Mesodermal cell (in vitro differentiated cells): Measurements from ENCODE around the gene DRD3.

Source experiments
- H3K27ac ChIP-seq: 2 replicates; pipeline ENCODE4 v1.7.0; 2013; ENCODE audit warnings: mild to moderate bottlenecking, low read depth, low read length, moderate library complexity; ENCODE audit not compliant: severe bottlenecking
- H3K36me3 ChIP-seq: 2 replicates; pipeline ENCODE4 v1.7.1; 2013; ENCODE audit warnings: mild to moderate bottlenecking, low read length, moderate library complexity; ENCODE audit not compliant: control insufficient read depth, insufficient read depth
- H3K4me1 ChIP-seq: one replicate; pipeline ENCODE4 v1.7.1; 2013; ENCODE audit warnings: mild to moderate bottlenecking, low read length; ENCODE audit not compliant: insufficient read depth, control insufficient read depth, poor library complexity, severe bottlenecking
- H3K4me3 ChIP-seq: 2 replicates; pipeline ENCODE4 v1.7.0; 2013; ENCODE audit warnings: low read length, control low read depth, mild to moderate bottlenecking; ENCODE audit not compliant: insufficient read depth, poor library complexity, severe bottlenecking; ENCODE audit errors: extremely low read depth
- H3K9me3 ChIP-seq: 2 replicates; pipeline ENCODE4 v1.7.1; 2013; ENCODE audit warnings: mild to moderate bottlenecking, low read length, moderate library complexity; ENCODE audit not compliant: control insufficient read depth
- WGBS, 2 experiments: methylation state at CpG; one replicate each; pipeline ENCODE4 v1.1.5; 2013; ENCODE audit warnings: missing lambda C conversion rate in 2 of 2; ENCODE audit not compliant: insufficient coverage in 2 of 2; 5-methylcytosine and 5-hydroxymethylcytosine counted together

The DRD3 gene

DNA sequence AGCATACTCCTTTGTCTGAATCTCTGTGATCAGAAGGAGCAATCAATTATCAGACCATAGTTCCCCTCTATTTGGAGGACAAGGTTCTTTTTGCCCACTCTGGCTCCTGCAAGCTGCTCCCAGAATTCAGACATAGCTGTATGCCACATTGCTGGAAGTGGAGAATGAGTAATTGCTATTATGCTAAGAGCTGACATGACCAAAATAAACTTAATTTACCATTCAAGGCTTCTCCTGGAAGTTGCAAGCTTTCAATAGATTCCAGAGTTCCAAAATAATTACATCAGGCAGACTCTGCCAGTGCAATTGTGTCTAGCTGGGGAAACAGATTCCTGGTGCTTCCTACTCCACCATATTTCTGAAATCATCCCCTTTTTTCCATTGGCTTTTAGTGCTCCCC lies 7.6 kb upstream of the DRD3 start:
- Histone ChIP-seq H3K27ac (no peak overlapping the region), H3K4me3 (no peak overlapping the region), H3K4me1 (no peaks in the 10 kb centered on the region), H3K36me3 (no peaks in the 10 kb centered on the region), H3K9me3 (peaks cover 3% of the 10 kb centered on the region)

GRCh38 chr3:114179575-114179974 lies 723 bp upstream of the DRD3 start:
- WGBS, 2 experiments, result no CpG with 5 or more reads among the region's 2 CpGs
- Histone ChIP-seq H3K36me3 (no peaks in the 10 kb centered on the region), H3K27ac (no peak overlapping the region), H3K4me3 (no peak overlapping the region), H3K4me1 (no peaks in the 10 kb centered on the region), H3K9me3 (no peaks in the 10 kb centered on the region)

DNA sequence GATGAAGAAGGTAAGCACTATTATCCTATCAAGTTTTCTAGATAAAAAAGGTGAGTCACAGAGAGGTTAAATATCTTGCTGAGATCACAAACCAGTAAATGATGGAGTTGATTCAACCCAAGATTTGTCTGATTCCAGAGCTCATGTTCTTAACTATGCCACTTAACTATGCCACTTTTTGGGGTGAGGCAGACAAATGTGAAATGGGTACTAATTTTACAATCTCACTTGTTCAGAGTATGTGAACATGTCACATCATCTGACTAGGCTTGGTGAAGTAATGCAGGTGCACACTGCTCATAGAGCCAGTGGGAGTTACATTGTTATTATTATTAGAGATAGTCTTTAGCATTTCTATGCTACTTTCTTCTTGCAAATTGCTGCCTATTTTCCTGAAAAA lies 2.0 kb downstream of the DRD3 start:
- H3K36me3 ChIP-seq, result no peaks in the 10 kb centered on the region
- H3K27ac ChIP-seq, result no peak overlapping the region
- H3K9me3 ChIP-seq, result no peaks in the 10 kb centered on the region
- H3K4me3 ChIP-seq, result no peak overlapping the region
- no peaks in the 10 kb centered on the region for H3K4me1 ChIP-seq

DNA sequence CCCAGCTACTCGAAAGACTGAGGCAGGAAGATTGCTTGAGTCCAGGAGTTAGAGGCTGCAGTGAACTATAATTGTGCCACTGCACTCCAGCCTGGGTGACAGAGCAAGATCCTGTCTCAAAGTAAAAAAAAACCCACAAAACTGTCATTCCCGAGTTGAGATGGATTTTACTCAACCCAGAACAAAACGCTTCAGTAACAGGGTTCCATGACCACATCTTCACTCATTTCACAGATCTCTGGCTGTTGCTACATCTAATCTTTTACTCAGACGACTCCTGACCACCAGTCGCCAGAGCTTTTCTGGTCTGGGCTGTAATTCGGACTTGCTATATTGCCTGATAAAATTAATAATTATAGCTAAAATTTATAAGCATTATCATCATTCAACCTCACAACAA lies 2.4 kb downstream of the DRD3 start:
- Histone ChIP-seq H3K36me3 (no peaks in the 10 kb centered on the region), H3K4me3 (no peak overlapping the region), H3K4me1 (no peaks in the 10 kb centered on the region), H3K27ac (no peak overlapping the region), H3K9me3 (no peaks in the 10 kb centered on the region)
- 79 to 91% methylated on average over 3 to 4 of the region's 6 CpGs for WGBS, 2 experiments

- H3K27ac ChIP-seq, result no peak overlapping the region
- WGBS, 2 experiments, result 83% methylated on average over 1 of the region's 3 CpGs; no CpG with 5 or more reads in 1 of the 2 experiments
- no peaks in the 10 kb centered on the region for H3K36me3 ChIP-seq
- no peaks in the 10 kb centered on the region for H3K9me3 ChIP-seq
- no peaks in the 10 kb centered on the region for H3K4me1 ChIP-seq
- H3K4me3 ChIP-seq, result no peak overlapping the region
Measured at GRCh38 chr3:114175204-114175987, 3.5 kb downstream of the DRD3 start.

DNA sequence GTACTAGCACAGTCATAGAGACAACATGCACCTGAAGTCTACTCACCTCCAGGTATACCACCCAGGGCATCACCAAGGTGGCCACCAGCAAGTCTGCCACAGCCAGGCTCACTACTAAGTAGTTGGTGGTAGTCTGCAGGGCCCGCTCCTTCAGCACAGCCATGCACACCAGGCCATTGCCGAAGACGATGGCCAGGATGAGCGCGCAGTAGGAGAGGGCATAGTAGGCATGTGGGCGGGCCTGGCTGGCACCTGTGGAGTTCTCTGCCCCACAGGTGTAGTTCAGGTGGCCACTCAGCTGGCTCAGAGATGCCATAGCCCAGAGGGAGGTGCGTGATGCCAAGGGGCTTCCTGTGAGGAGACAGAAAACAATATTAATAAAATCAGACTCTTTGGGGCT lies 7.2 kb downstream of the DRD3 start:
- Histone ChIP-seq H3K4me1 (no peaks in the 10 kb centered on the region), H3K4me3 (no peak overlapping the region), H3K27ac (no peak overlapping the region), H3K36me3 (no peaks in the 10 kb centered on the region), H3K9me3 (no peaks in the 10 kb centered on the region)
- WGBS, 2 experiments, result 93 to 96% methylated on average over 5 to 6 of the region's 7 CpGs

DNA sequence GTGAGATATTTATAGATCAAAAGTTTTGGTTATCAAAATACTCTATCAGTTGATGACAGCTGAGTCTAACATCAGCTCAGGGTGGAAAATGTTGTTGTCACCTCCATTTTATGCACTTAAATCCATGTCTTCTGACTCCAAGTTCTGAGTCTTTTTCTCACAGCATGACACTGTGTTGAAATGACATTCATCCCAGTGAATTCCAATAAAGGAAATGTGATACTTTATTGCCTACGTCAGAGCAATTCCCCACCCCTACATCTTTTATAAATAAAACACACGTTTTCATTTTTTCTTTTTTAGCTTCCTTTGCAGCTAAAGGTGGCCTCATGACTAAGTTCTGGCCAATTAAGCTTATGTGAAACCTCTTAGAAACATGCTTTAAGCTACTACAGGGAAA lies 10.7 kb downstream of the DRD3 start:
- Histone ChIP-seq H3K27ac (no peak overlapping the region), H3K4me1 (no peaks in the 10 kb centered on the region), H3K36me3 (no peaks in the 10 kb centered on the region), H3K9me3 (no peaks in the 10 kb centered on the region), H3K4me3 (no peak overlapping the region)
- 71 to 86% methylated on average over 1 to 2 of the region's 2 CpGs for WGBS, 2 experiments

GRCh38 chr3:114157321-114157720 lies 21.5 kb downstream of the DRD3 start:
- H3K9me3 ChIP-seq, result no peaks in the 10 kb centered on the region
- H3K27ac ChIP-seq, result no peak overlapping the region
- WGBS, 2 experiments, result 95 to 100% methylated on average over 1 of the region's 1 CpG
- no peaks in the 10 kb centered on the region for H3K36me3 ChIP-seq
- no peak overlapping the region for H3K4me3 ChIP-seq
- no peaks in the 10 kb centered on the region for H3K4me1 ChIP-seq

DNA sequence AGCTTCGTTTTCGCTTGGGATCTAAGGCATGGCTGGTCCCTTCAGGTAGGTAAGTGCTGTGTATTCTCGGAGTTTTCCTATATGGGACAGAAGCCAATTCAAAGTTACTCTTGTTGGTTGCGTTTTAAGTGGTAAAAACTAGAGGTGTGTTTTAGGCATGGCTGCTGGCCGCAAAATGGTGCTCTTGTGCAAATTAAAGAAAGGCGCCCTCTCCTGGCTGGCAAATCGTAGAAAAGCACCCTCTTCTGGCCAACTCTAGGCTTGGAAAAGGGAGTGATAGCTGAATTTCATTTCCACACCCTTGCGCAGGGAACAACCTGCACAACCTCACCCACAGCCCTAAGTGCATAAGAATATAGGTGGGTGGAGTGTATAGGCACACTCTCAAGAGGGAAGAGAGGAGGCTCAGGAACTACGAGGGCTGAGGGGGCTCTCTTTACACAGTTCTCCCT lies 23.5 kb downstream of the DRD3 start:
- no peak overlapping the region for H3K27ac ChIP-seq
- no peak overlapping the region for H3K4me3 ChIP-seq
- H3K4me1 ChIP-seq, result no peaks in the 10 kb centered on the region
- 61 to 84% methylated on average over 4 to 5 of the region's 9 CpGs for WGBS, 2 experiments
- no peaks in the 10 kb centered on the region for H3K36me3 ChIP-seq
- H3K9me3 ChIP-seq, result no peaks in the 10 kb centered on the region

- Histone ChIP-seq H3K4me1 (no peaks in the 10 kb centered on the region), H3K36me3 (no peaks in the 10 kb centered on the region), H3K4me3 (no peak overlapping the region), H3K27ac (no peak overlapping the region), H3K9me3 (no peaks in the 10 kb centered on the region)
- 46 to 58% methylated on average over 3 to 4 of the region's 6 CpGs for WGBS, 2 experiments
Measured at GRCh38 chr3:114154321-114154821, 24.5 kb downstream of the DRD3 start.

- Histone ChIP-seq H3K36me3 (no peaks in the 10 kb centered on the region), H3K4me1 (no peaks in the 10 kb centered on the region), H3K27ac (no peak overlapping the region), H3K4me3 (peak overlapping the region; percentile 39), H3K9me3 (no peaks in the 10 kb centered on the region)
- WGBS, 2 experiments, result 2 to 5% methylated on average over 28 to 31 of the region's 35 CpGs
Measured at GRCh38 chr3:114152519-114153151, 26.2 kb downstream of the DRD3 start.
